ENCODE results near the gene TMEM128.

GRCh38 chr4:4284827-4285618 lies 37.0 kb upstream of the TMEM128 start:
- TF ChIP-seq, protein P1, sequence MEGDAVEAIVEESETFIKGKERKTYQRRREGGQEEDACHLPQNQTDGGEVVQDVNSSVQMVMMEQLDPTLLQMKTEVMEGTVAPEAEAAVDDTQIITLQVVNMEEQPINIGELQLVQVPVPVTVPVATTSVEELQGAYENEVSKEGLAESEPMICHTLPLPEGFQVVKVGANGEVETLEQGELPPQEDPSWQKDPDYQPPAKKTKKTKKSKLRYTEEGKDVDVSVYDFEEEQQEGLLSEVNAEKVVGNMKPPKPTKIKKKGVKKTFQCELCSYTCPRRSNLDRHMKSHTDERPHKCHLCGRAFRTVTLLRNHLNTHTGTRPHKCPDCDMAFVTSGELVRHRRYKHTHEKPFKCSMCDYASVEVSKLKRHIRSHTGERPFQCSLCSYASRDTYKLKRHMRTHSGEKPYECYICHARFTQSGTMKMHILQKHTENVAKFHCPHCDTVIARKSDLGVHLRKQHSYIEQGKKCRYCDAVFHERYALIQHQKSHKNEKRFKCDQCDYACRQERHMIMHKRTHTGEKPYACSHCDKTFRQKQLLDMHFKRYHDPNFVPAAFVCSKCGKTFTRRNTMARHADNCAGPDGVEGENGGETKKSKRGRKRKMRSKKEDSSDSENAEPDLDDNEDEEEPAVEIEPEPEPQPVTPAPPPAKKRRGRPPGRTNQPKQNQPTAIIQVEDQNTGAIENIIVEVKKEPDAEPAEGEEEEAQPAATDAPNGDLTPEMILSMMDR (IDR thresholded peaks at IDR 0.05): no peak
- TF ChIP-seq POLR2A (IDR thresholded peaks at IDR 0.05): no peak

All from prostate gland (tissue), 2 donors.